ENCODE results near the gene TTC4.

The TTC4 gene

DNA sequence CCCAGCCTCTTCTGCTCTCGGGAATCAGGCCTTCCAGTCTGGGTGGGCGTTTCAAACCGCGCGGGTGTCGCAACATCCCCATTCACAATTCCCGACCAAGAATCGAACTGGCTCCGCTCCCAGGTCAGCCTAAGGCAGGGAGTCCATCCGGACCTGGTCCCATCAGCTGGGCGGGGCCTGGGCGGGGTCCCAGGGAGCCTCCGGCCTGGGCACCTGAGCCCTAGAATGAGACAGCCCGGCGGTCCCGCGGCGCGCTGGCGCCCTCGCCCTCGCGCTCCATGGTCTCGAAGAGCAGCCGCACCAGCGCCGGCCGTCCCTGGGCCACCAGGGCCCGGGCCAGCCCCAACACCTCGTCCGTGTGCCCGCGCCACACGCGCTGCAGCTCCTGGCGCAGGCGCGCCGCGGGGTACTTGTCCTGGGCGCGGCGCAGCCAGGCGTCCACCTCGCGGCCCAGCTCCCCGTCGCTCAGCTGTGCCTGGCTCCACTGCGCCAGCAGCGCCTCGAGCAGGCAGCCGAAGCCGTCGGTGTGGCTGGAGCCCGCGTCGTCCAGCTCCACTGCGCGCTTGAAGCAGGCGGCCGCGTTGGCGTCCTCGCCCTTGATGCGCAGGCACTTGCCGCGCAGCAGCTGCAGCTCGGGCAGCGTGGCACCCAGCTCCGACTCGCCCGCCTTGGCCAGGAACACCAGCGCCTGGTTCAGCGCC lies 65.5 kb downstream of the TTC4 start:
- ATAC-seq, result no peak
- TF ChIP-seq ZNF8 (CRISPR knock-in tag; IDR thresholded peaks at IDR 0.05), result no peak
- no peak for TF ChIP-seq OSR1 (CRISPR knock-in tag; IDR thresholded peaks at IDR 0.05)
- no peak for TF ChIP-seq ESRRG (CRISPR knock-in tag; IDR thresholded peaks at IDR 0.05)
- no peak for TF ChIP-seq ZFP3 (CRISPR knock-in tag; IDR thresholded peaks at IDR 0.05)
- TF ChIP-seq ZC3H10 (CRISPR knock-in tag; IDR thresholded peaks at IDR 0.05), result no peak
- no peak for TF ChIP-seq TOX (CRISPR knock-in tag; IDR thresholded peaks at IDR 0.05; ENCODE audit: borderline replicate concordance)
- TF ChIP-seq, protein P1, sequence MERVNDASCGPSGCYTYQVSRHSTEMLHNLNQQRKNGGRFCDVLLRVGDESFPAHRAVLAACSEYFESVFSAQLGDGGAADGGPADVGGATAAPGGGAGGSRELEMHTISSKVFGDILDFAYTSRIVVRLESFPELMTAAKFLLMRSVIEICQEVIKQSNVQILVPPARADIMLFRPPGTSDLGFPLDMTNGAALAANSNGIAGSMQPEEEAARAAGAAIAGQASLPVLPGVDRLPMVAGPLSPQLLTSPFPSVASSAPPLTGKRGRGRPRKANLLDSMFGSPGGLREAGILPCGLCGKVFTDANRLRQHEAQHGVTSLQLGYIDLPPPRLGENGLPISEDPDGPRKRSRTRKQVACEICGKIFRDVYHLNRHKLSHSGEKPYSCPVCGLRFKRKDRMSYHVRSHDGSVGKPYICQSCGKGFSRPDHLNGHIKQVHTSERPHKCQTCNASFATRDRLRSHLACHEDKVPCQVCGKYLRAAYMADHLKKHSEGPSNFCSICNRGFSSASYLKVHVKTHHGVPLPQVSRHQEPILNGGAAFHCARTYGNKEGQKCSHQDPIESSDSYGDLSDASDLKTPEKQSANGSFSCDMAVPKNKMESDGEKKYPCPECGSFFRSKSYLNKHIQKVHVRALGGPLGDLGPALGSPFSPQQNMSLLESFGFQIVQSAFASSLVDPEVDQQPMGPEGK (CRISPR knock-in tag; IDR thresholded peaks at IDR 0.05; ENCODE audit: borderline replicate concordance), result no peak
- TF ChIP-seq ZFP30 (CRISPR knock-in tag; IDR thresholded peaks at IDR 0.05), result no peak
- TF ChIP-seq BACH2 (CRISPR knock-in tag; IDR thresholded peaks at IDR 0.05; ENCODE audit: borderline replicate concordance), result no peak
- TF ChIP-seq ISL1 (CRISPR knock-in tag; IDR thresholded peaks at IDR 0.05), result no peak
- TF ChIP-seq, protein P2, sequence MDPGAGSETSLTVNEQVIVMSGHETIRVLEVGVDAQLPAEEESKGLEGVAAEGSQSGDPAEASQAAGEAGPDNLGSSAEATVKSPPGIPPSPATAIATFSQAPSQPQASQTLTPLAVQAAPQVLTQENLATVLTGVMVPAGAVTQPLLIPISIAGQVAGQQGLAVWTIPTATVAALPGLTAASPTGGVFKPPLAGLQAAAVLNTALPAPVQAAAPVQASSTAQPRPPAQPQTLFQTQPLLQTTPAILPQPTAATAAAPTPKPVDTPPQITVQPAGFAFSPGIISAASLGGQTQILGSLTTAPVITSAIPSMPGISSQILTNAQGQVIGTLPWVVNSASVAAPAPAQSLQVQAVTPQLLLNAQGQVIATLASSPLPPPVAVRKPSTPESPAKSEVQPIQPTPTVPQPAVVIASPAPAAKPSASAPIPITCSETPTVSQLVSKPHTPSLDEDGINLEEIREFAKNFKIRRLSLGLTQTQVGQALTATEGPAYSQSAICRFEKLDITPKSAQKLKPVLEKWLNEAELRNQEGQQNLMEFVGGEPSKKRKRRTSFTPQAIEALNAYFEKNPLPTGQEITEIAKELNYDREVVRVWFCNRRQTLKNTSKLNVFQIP (CRISPR knock-in tag; IDR thresholded peaks at IDR 0.05; ENCODE audit: borderline replicate concordance, low read depth), result no peak

DNA sequence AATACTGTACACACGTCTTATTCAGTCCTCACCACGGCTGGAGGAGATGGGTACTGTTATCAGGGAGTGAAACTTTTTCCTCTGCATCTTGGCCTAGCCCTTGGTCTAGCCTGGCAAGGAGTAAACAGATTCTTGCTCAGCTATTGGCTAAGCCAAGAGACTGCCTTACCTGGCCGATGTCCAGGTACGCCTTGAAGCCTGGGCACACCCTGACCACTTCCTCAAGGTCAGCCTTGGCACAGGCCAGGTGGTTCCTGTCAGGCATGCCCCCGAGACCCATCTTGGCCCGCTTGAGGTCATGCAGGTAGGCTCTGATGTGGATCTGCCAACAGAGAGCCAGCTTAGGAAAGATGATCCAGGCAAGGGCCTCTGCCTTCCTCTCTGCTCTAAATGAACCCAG lies 66.5 kb downstream of the TTC4 start:
- no peak for ATAC-seq

DNA sequence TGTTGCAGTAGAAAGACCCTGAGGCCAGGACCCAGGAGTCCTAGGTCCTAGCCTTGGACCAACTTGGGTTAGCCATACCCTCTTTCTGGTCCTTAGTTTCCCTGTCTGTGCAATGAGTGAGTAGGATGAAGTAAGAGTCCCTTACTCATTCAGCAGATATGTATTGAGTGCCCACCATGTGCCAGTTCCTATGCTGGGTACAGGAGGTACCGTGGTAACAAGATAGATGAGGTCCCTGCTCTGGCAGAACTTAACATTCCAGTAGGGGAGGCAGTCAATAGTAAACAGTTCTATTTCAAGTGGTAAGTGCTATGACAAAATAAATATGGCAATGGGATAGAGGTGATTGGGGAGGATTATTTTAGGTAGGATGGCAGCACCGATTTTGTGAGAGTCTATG lies 66.9 kb downstream of the TTC4 start:
- no peak for ATAC-seq
- TF ChIP-seq ZNF565 (CRISPR knock-in tag; conservative IDR thresholded peaks at IDR 0.05; ENCODE audit: low read depth), result no peak
- TF ChIP-seq SNAI2 (CRISPR knock-in tag; IDR thresholded peaks at IDR 0.05), result no peak
- TF ChIP-seq ZFP3 (CRISPR knock-in tag; IDR thresholded peaks at IDR 0.05), result no peak
- TF ChIP-seq, protein P3, sequence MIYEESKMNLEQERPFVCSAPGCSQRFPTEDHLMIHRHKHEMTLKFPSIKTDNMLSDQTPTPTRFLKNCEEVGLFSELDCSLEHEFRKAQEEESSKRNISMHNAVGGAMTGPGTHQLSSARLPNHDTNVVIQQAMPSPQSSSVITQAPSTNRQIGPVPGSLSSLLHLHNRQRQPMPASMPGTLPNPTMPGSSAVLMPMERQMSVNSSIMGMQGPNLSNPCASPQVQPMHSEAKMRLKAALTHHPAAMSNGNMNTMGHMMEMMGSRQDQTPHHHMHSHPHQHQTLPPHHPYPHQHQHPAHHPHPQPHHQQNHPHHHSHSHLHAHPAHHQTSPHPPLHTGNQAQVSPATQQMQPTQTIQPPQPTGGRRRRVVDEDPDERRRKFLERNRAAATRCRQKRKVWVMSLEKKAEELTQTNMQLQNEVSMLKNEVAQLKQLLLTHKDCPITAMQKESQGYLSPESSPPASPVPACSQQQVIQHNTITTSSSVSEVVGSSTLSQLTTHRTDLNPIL (CRISPR knock-in tag; IDR thresholded peaks at IDR 0.05; ENCODE audit: low read depth), result no peak
- TF ChIP-seq ZNF70 (CRISPR knock-in tag; IDR thresholded peaks at IDR 0.05), result no peak
- no peak for TF ChIP-seq PPARA (CRISPR knock-in tag; IDR thresholded peaks at IDR 0.05; ENCODE audit: borderline replicate concordance)
- TF ChIP-seq, protein P2 (CRISPR knock-in tag; IDR thresholded peaks at IDR 0.05; ENCODE audit: borderline replicate concordance, low read depth), result no peak

More for the DNA sequence above, 66.5 kb downstream of the TTC4 start:
- TF ChIP-seq ZFP3 (CRISPR knock-in tag; IDR thresholded peaks at IDR 0.05), result no peak
- no peak for TF ChIP-seq PPARA (CRISPR knock-in tag; IDR thresholded peaks at IDR 0.05; ENCODE audit: borderline replicate concordance)
- no peak for TF ChIP-seq ZFP30 (CRISPR knock-in tag; IDR thresholded peaks at IDR 0.05)
- TF ChIP-seq RARB (CRISPR knock-in tag; IDR thresholded peaks at IDR 0.05), result no peak
- TF ChIP-seq SNAI2 (CRISPR knock-in tag; IDR thresholded peaks at IDR 0.05), result no peak
- no peak for TF ChIP-seq ESRRG (CRISPR knock-in tag; IDR thresholded peaks at IDR 0.05)
- no peak for TF ChIP-seq TCF4 (CRISPR knock-in tag; IDR thresholded peaks at IDR 0.05; ENCODE audit: borderline replicate concordance)
- TF ChIP-seq GLIS3 (CRISPR knock-in tag; IDR thresholded peaks at IDR 0.05), result no peak
- no peak for TF ChIP-seq ISL1 (CRISPR knock-in tag; IDR thresholded peaks at IDR 0.05)
- TF ChIP-seq, protein P3 (CRISPR knock-in tag; IDR thresholded peaks at IDR 0.05; ENCODE audit: low read depth), result no peak
- no peak for TF ChIP-seq CSDC2 (CRISPR knock-in tag; IDR thresholded peaks at IDR 0.05)
- TF ChIP-seq, protein P4, sequence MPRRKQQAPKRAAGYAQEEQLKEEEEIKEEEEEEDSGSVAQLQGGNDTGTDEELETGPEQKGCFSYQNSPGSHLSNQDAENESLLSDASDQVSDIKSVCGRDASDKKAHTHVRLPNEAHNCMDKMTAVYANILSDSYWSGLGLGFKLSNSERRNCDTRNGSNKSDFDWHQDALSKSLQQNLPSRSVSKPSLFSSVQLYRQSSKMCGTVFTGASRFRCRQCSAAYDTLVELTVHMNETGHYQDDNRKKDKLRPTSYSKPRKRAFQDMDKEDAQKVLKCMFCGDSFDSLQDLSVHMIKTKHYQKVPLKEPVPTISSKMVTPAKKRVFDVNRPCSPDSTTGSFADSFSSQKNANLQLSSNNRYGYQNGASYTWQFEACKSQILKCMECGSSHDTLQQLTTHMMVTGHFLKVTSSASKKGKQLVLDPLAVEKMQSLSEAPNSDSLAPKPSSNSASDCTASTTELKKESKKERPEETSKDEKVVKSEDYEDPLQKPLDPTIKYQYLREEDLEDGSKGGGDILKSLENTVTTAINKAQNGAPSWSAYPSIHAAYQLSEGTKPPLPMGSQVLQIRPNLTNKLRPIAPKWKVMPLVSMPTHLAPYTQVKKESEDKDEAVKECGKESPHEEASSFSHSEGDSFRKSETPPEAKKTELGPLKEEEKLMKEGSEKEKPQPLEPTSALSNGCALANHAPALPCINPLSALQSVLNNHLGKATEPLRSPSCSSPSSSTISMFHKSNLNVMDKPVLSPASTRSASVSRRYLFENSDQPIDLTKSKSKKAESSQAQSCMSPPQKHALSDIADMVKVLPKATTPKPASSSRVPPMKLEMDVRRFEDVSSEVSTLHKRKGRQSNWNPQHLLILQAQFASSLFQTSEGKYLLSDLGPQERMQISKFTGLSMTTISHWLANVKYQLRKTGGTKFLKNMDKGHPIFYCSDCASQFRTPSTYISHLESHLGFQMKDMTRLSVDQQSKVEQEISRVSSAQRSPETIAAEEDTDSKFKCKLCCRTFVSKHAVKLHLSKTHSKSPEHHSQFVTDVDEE (CRISPR knock-in tag; IDR thresholded peaks at IDR 0.05), result no peak
- TF ChIP-seq, protein P1 (CRISPR knock-in tag; IDR thresholded peaks at IDR 0.05; ENCODE audit: borderline replicate concordance), result no peak
- TF ChIP-seq ZNF8 (CRISPR knock-in tag; IDR thresholded peaks at IDR 0.05), result no peak

Data from SK-N-SH treated with all-trans-retinoic acid at 6 μM for 48 hours (cell line).